GM21529 (cell line): ENCODE results near the gene GIMAP8.

Experiments used
- ATAC-seq: cut with Tn5 transposase; IDR thresholded peaks from one replicate; pipeline ENCODE4 v1.9.1; 2021; ENCODE audit not compliant: unreplicated experiment

Gene GIMAP8

DNA sequence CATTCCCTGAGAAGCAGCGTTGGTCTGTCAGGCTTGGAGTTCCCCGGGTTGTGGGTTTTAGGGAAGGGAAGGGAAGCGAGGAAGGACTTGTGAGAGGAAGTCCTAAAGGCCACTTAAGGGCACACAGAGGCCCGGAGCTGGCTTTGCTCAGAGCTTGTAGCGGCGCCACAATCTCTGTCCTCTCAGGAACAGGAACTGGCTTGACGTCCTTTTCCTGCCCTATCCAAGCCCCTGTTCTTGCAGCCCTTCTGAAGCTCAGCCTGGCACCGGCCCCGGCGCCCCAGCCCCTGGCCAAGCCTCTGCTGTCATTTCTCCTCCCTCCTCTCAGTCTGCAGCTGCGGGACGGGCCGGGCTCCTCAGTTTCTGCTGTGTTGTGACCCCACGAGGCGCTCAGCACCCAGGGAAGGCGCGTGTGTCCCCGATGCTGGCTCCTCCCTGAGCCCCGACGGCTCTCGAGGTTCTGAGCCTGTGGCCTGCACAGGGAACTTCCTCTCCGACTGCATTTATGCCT lies at the start of gene GIMAP8:
TSS of gene GIMAP8 (plus strand) at position 140 of the 511 bp plus-strand sequence. CDS start 16,069 bp downstream, outside the sequence.
- peak; percentile 24 for ATAC-seq

DNA sequence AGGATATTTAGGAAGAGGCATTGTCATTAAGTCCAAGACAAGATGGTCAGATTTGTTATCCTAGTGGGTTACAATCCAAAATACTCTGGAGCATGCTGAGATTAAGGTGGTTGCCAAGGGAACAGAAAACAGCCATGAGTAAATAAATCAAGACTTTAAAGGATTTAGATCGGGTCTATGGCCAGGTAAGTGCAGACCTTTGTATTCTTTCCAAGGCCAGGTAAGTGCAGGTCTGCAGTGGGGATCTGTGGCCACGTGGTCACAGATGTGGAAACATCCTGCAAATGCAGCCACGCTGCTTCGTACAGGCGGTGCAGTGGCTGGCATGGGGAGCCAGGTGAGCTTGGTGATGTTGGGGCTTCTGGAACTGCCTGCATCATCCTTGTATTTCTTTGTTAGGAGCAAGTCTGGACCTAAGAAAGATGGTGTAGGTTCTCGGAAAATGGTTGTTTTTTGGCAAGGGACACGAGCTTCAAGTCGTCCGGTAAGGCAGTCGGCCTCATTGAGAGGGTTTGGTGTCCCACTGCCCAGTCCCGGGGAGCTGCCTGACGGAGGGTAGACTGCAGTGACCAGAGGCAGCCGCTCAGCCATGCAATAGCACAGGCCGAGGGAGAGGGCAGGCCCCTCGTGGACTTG lies 49.5 kb upstream of the GIMAP8 start:
- no peak for ATAC-seq

DNA sequence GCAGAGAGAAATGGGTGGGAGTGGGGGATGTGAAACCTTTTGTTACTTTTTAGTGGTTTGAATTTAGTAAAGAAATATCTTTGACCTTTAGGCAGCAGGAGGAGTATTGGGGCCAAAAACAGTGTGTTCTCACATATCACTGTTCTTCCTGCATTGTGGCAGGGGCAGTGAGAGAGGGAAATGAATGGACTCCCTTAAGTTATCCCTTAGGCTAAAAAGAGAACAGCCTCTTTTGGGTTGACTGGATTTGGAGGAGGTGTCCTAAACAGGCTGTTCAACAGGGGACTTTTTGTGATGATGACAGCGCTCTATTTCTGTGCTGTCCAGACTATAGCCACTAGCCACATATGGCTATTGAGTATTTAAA lies 49.0 kb upstream of the GIMAP8 start:
- no peak for ATAC-seq

GRCh38 chr7:150401861-150402631 lies 48.4 kb upstream of the GIMAP8 start:
- ATAC-seq: no peak

DNA sequence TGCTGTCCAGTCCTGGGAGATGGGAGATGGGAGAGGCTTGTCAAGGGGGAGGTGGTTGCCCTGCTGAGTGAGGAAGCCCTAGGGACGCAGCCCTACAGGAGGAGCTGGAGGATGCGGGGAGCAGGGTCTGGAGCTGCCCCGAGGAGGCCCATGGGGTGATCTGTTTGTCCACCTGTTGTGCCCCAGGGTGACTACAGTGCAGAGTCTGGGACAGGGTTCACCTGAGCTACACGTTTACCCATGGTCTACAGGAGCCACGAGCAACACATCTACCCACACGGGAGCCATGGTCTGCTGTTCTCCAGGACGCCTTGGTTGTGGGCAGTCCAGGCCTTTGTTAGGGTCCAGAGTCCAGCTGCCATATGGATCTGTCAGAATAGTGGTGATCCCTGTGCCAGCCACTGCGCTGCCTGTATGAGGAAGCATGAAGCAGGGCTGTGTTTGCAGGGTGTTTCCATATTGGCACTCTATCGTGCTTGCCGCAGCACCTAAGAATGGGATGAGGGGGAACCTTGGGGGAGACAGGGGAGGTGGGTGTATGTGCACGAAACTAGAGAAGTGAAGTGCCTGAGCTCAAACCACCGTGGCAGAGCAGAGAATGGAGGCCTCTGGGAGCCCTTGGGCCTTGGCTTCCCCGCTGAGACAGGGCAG lies 47.6 kb upstream of the GIMAP8 start:
- ATAC-seq: no peak

- ATAC-seq: no peak
These were observed 46.9 kb upstream of the GIMAP8 start for GRCh38 chr7:150403376-150404171.

DNA sequence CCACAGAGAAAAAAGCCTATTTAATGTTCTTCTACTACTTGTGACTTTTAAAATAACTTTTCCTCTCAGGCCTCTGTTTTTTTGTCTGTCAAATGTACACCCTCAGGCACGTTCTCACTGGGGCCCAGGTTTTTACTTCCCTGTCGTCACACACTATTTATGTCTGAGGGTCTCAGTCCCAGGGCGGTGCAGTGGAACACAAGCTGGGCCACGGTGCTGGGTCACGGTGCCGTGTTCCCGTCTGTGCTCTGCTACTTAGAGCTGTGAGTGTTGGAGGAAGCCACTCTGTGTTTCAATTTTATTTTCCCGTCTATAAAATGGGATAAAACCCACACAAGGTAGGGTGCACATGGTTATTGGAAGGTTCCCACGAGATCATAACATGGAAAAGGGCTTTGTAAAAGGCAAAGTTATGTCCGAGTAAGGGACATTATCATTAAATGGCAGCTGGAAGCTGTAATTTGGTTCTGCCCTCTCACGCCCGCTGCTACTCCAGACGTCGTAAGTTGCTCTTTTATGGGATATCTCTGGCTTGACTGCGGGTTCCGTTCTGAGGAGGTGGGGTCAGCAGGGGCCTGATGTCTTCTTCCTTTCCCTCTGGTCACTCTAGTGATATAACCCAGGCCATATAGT lies 46.1 kb upstream of the GIMAP8 start:
- ATAC-seq: no peak

GRCh38 chr7:150404805-150405583 lies 45.4 kb upstream of the GIMAP8 start:
- ATAC-seq: peak; percentile 49

DNA sequence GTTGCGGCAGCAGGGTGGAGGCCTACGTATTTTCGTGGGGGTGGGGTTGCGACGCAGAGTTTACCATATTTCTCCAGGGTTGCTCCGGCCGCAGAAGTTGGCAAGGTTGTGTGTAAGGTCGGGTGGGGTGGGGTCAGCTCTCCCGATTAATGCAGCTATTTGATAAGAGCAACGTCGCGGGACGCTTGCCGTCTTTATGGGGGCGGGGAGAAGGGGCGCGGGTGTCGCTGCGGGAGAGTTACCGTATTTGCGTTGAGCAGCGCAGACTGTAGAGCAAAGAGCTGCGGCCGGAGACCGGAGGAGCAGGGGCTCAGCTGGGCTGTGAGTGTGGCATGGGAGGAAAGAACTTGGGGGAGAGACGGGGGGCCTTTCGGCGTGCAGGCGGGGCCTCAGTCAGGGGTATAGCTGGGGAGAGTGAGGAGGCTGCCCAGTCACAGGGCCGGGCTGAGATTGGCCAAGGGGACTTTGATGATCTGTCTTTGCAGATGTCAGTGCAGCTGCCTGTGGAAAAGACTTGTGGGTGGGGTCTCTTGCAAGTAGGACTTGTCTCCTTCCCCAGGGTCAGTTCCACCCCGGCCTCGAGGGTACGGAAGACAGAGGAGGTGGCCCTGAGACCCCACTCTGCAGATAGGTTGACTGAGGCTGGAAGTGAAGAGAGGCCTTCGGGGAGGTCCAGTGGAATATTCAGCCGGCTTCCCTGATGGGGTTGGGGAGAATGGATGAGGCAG lies 44.7 kb upstream of the GIMAP8 start:
- no peak for ATAC-seq

DNA sequence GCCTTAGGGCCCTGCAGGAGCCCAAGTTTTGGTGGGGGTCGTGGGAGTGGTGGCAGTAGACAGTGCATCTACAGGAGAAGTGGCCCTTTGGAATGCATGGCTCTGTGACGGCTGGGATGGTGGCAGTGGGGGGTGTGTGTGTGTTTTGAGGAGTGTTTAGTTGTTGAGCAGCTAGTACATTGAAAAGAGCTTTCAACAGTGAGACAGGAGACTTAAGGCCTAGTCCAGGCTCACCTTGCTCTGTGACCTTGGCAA lies 44.2 kb upstream of the GIMAP8 start:
- ATAC-seq: no peak

GRCh38 chr7:150406567-150407421 lies 43.6 kb upstream of the GIMAP8 start:
- peak; percentile 60 for ATAC-seq

DNA sequence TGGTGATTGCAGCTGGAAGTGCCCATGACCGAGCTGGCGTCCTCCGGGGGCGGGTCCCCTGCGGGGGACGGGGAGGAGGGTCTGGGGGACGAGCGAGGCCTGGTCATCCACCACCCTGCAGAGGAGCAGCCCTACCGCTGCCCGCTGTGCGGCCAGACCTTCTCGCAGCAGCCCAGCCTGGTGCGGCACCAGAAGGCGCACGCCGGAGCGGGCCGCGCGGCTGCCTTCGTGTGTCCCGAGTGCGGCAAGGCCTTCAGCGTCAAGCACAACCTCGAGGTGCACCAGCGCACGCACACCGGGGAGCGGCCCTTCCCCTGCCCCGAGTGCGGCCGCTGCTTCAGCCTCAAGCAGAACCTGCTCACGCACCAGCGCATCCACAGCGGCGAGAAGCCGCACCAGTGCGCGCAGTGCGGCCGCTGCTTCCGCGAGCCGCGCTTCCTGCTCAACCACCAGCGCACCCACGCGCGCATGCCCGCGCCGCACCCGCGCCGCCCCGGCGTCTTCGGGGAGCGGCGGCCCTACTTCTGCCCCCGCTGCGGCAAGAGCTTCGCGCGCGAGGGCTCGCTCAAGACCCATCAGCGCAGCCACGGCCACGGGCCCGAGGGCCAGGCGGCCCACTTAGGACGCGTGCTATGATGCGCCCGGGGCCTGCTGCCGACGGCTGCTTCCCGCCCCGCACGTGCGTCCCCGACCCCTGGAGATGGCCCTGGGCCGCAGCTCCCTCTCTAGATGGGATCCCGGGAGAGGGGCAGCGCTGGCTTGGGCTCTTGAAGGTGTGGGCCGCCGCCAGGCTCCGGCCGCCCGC lies 42.6 kb upstream of the GIMAP8 start:
- no peak for ATAC-seq

DNA sequence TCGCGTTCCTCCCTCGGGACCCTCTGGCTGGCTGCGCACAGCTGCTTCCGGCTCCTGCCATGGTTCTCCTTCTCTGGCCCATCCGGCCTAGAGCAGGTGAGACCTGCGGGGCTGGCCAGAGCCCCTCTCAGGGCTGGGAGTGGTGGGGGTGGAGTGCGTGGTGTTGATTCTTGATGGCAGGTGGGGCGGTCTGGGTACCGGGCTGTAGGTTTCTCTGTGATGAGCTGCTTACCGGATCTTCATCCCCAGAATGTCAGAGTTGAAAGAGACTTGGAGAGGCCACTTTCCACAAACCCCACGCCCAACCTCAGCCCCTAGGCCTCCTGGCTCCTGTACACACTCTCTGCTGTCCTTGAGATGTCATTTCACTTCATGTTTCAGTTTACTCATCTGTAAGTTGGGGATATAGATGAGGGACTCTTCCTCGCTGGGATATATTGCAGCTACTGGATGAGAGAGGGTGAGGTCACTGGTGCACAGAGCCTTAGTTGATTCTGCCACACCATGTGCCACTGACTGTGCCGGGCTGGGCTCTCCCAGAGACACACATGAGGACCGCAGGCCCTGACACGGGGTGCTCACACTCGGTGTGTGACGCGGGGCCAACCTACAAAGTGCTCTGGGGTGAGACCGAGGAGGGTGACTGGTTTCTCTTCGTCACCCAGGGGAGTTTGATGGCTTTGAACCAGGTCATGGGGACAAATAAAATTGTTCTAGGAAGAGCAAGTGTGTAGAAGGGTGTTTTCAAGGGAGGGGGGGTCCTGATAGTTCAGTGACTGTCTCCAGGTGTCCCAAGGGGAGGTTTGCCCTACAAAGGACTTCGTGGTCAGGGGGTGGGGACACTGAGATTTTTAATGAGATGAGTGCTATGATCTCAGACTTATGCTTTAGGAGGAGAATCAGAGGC lies 41.8 kb upstream of the GIMAP8 start:
- ATAC-seq: peak; percentile 13

DNA sequence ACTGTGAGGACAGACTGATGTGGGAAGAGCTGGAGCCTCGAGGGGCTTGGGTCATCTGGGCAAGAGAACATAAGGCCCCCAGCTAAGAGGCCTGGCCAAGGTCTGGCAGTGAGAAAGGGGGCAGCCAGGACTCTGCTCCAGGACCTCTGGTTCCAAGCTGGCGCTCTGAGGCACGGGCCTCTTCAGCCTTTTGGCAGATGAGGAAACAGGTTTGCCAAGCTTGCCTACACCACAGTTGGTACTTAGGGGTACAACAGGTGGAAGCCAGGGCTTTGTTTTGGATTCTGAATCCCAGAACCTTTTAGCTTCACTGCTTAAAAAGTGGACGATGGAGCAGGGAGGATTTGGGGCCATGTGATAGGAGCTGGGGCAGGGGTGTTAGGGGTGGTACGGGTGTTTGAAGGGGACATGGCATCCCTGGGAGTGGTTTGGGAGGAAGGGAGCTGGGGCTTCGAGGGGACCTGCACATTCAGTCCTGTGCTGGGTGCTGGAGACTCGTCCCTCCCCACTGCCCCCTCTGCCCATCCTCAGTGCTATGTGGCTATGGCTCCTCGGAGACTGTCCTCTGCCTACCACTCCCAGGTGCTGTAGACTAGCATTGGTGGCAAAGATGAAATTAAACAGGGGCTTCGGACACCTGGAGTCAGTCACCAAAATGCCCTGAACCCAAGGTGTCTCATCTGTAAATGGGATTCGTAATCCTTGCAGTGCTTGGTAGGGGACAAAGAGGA lies 41.0 kb upstream of the GIMAP8 start:
- no peak for ATAC-seq

GRCh38 chr7:150410131-150410530 lies 40.3 kb upstream of the GIMAP8 start:
- no peak for ATAC-seq
